Left cardiac atrium (tissue), 4 donors: ENCODE measurements around the gene SPHK2. TPM values are rescaled to one million over a fixed set of nuclear protein-coding genes. Genes with fewer than 3 reads are reported as not detected.
"Not testable (repeated sequence)": the region's sequence is repeated elsewhere in the genome, so short reads cannot be mapped to it uniquely, and the experiment has no call there.

Source experiments
- ATAC-seq, 2 donors: fragments of 200-7000 bp; cut with Tn5 transposase; one replicate each; pipeline ENCODE4 v1.9.1; 2020; ENCODE audit warnings: mild to moderate bottlenecking in 2 of 2, moderate library complexity in 2 of 2
- DNase-seq: peaks from one replicate; pipeline ENCODE4 v3.0.0-alpha.2; 2020
- intact Hi-C, 2 donors: fragments of 100-400 bp; cut with DNase I; formaldehyde crosslinking; loops; one replicate each; pipeline versions ENCODE4 v1.14.1 to v1.15.1; 2022 to 2023
- long read RNA-seq: library from polyadenylated mRNA; unstranded; transcript quantifications from one replicate; pipeline ENCODE4 v2.0.0, GENCODE V29; 2021
- total RNA-seq, 2 donors: library from RNA; stranded (reverse); fragmentation: NEBNext Ultra II Directional; extraction: Animal tissue kit (Norgen Biotek cat#: 25700); gene quantifications; one replicate each; pipeline ENCODE4 v1.2.1, GENCODE V29; 2021
- donor health status: DM: no; HTN: yes; CAD: no.
- donor health status: DM: no; HTN: yes; CAD: no; lungs with severe emphysema.
- donor health status: DM: yes; HTN: yes; CAD: no.
- donor health status: Dilated cardiomyopathy.

The SPHK2 gene
- 1 to 10 TPM; 9.0 to 9.3 TPM for total RNA-seq
- long read RNA-seq, result 0 reads

- peak; percentile 91 to 92 for ATAC-seq
- intact Hi-C loops, result no loop called here
- DNase-seq, result peak; percentile 99
These were observed at the start of gene SPHK2, which contains the start of gene RPL18 for GRCh38 chr19:48618916-48619691. TSS of gene SPHK2 (plus strand) at chr19:48619506. CDS start at chr19:48620515, 1,009 bp downstream. TSS of gene RPL18 (minus strand) at chr19:48619178. CDS start at chr19:48619143, 35 bp downstream.

GRCh38 chr19:48569814-48570213 lies 49.5 kb upstream of the SPHK2 start:
- intact Hi-C loops, result no loop called here

GRCh38 chr19:48571378-48572162 lies 47.7 kb upstream of the SPHK2 start:
- intact Hi-C loops, result no loop called here
- DNase-seq (no peak), ATAC-seq (no peak)

More at GRCh38 chr19:48569814-48570213, 49.5 kb upstream of the SPHK2 start:
- DNase-seq (no peak), ATAC-seq (no peak)

GRCh38 chr19:48573163-48573505 lies 46.2 kb upstream of the SPHK2 start:
- intact Hi-C loops, result no loop called here
- ATAC-seq, result no peak
- no peak for DNase-seq

GRCh38 chr19:48575931-48576622 lies 43.2 kb upstream of the SPHK2 start:
- intact Hi-C loops, result no loop called here
- DNase-seq (no peak), ATAC-seq (no peak)

- DNase-seq, ATAC-seq, intact Hi-C loops: not testable (repeated sequence)
These were observed 41.4 kb upstream of the SPHK2 start for GRCh38 chr19:48577908-48578307.

GRCh38 chr19:48578891-48579290 lies 40.4 kb upstream of the SPHK2 start:
- DNase-seq, result no peak
- intact Hi-C loops, result no loop called here
- no peak for ATAC-seq

- intact Hi-C loops, result loop anchor here (5.0 to 10.0 kb wide), 5 partner anchors 75 to 317 kb away; partner anchors contain the start of gene EMP3 (in 1 of the 2)
- DNase-seq, result no peak
- ATAC-seq, result no peak
These were observed 37.1 kb upstream of the SPHK2 start for GRCh38 chr19:48582168-48582567.

GRCh38 chr19:48587387-48587786 lies 31.9 kb upstream of the SPHK2 start:
- DNase-seq (no peak), ATAC-seq (no peak)
- intact Hi-C loops, result loop anchor here (5.0 to 10.0 kb wide), 3 partner anchors 100 to 323 kb away; partner anchors contain the start of gene EMP3 (in 1 of the 2)

GRCh38 chr19:48588670-48589401 lies 30.5 kb upstream of the SPHK2 start:
- DNase-seq, result peak; percentile 95
- peak; percentile 83 to 91 for ATAC-seq
- intact Hi-C loops, result loop anchor here (5.0 to 10.0 kb wide), 3 partner anchors 102 to 324 kb away; partner anchors contain the start of gene EMP3 (in 1 of the 2)

- intact Hi-C loops, result no loop called here
- DNase-seq (no peak), ATAC-seq (no peak)
These were observed 28.3 kb upstream of the SPHK2 start for GRCh38 chr19:48591021-48591420.

GRCh38 chr19:48595171-48595570 lies 24.1 kb upstream of the SPHK2 start:
- no peak for DNase-seq
- intact Hi-C loops, result no loop called here
- ATAC-seq, result no peak

GRCh38 chr19:48595833-48596232 lies 23.5 kb upstream of the SPHK2 start:
- intact Hi-C loops, result no loop called here
- DNase-seq (no peak), ATAC-seq (no peak)

GRCh38 chr19:48596237-48596636 lies 23.1 kb upstream of the SPHK2 start:
- no peak for ATAC-seq
- intact Hi-C loops, result no loop called here
- DNase-seq, result no peak

GRCh38 chr19:48596679-48597465 lies 22.4 kb upstream of the SPHK2 start:
- intact Hi-C loops, result no loop called here
- DNase-seq, result no peak
- no peak for ATAC-seq

- intact Hi-C loops, result no loop called here
- no peak for DNase-seq
- no peak for ATAC-seq
These were observed 20.2 kb upstream of the SPHK2 start for GRCh38 chr19:48598996-48599700.

GRCh38 chr19:48600679-48601417 lies 18.5 kb upstream of the SPHK2 start:
- no peak for DNase-seq
- intact Hi-C loops, result no loop called here
- ATAC-seq, result no peak
